ENCODE measurements around the gene PBX1. TPM values are rescaled to one million over a fixed set of nuclear protein-coding genes. Genes with fewer than 3 reads are reported as not detected.

Gene PBX1
- polyA plus RNA-seq, 5 donors = 88.6 to 130 (median 119) TPM

- DNase-seq = no peak
Observed at GRCh38 chr1:164861632-164862031, 302.6 kb downstream of the PBX1 start.

DNA sequence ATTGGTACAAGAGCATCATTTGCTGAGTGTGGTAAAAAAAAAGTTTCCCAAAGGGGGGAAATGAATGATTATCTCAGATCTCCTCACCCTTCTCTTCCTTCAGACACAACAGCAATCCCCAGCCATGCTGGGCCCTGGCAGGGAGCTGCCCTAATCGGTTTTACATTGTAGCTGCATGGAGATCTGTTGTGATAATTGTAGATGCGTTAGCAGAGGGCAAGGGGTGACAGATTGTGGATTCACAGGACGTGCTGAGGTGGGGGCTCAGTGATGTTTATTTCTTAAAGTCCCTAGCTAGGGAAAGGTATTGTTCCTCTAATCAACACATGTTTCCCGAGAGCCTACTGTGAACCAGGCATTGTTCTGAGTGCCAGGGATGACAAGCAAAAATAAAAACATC is 304.1 kb downstream of the PBX1 start:
- DNase-seq = no peak

DNA sequence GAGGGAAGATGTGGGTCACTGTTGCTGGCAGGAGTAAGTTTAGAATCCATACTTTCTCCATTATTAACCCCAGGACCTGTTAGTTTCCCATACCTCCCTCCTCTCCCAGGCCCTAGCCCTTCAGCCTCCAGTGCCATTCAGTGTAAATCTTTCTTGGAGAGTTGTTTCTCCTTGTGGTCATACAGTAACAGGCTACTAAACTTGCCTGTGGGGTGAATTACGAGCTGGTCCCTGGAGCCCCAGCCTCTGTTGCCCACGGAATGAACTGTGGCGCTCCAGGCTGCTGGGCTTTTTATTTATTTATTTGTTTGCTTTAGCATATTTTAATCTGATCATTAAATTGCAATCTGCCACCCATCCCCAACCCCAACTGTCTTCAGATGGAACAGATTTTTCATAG is 305.2 kb downstream of the PBX1 start:
- no peak for DNase-seq

- DNase-seq = no peak
Observed at GRCh38 chr1:164865385-164865784, 306.4 kb downstream of the PBX1 start.

GRCh38 chr1:164867590-164867989 is 308.6 kb downstream of the PBX1 start:
- DNase-seq = no peak

DNA sequence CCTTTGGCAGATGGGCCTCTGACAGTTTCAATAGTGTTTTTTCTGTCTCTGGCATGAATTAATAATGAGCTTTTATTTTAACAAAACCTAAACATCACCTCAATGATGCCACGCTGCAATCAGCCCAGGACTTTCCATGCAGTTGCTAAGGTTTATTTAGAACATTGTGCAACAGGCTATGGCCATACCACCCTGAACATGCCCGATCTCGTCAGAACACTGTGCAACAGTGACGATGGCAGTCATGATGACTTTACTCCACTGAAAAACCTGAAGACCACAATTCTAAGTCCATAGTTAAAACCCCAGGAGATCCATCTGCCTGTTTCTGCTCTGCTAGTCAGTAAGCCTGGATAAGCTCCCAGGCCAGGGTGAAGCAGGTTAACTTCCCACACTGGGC is 310.0 kb downstream of the PBX1 start:
- no peak for DNase-seq

DNA sequence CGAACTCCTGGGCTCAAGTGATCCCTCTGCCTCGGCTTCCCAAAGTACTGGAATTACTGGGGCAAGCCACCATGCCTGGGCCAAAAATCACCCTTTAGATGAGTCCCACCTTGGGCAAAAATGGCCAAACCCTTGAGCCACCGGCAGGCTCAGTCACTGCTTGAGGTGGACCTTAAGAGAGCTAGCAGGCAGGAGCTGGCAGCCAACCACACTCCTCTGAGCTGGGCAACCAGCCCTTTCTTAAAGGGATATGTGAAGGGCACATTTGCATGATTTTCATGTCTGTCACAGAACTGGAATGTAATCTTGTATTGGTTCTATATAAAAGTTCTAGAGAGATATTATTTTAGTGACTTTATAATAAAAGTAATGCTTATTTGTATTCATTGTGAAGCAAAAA is 316.5 kb downstream of the PBX1 start:
- no peak for DNase-seq

- DNase-seq = no peak
Observed at GRCh38 chr1:164876398-164877116, 317.6 kb downstream of the PBX1 start.

DNA sequence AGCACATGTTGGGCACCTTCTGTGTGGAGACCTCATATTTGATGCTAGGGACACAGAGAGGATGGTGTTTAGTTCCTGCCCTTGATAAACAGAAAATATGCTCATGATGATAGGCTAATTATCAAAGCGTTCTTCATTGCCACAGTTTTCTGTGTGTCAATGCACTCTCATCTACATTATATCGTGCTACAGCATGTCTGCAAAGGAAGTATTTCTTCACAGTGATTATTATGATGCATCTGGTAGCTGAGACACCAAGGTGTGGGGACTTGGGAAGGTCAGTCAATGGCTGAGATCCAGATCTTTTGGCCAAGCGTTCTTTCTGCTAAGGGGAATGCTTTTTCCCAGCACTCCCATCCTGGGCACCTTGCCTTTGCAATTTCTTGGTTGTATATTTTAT is 321.2 kb downstream of the PBX1 start:
- no peak for DNase-seq

DNA sequence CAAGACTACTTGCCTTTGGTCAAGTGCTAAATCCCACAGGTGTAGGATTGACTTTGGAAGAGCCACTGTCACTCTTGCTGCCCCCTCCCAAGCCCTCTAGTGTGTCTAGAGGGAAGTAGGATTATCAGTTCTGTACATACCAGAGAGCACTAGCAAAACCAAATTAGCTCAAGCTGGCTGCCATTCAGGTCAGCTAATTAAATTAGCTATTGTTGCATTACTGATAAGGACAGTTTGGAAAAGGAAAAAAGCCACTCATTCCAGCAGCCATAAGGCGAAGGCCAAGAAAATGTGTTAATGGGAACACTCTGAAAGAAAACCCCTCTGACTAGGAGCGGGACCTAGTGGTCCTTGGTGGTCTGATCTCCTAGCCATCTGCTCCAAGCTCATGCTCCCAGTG is 321.7 kb downstream of the PBX1 start:
- no peak for DNase-seq

GRCh38 chr1:164885311-164885710 is 326.3 kb downstream of the PBX1 start:
- DNase-seq = no peak

DNA sequence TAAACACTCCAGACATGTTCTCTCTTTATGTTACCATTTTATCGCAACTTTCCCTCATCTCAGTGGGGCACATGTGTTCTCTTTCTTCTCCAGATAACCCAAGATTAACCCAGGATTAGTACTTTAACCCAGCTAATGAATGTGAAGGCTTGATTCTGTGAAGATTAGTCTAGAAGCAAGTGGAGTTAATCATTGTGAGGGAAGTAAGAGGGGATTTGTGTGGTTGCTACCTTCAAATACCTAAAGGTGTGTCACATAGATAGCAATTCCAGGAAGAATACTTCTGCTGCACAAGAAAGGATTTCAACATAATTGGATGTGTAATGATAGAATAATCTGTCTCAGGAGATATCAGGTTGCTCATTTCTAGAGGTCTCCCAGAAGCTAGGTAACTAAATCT is 327.1 kb downstream of the PBX1 start:
- no peak for DNase-seq

DNA sequence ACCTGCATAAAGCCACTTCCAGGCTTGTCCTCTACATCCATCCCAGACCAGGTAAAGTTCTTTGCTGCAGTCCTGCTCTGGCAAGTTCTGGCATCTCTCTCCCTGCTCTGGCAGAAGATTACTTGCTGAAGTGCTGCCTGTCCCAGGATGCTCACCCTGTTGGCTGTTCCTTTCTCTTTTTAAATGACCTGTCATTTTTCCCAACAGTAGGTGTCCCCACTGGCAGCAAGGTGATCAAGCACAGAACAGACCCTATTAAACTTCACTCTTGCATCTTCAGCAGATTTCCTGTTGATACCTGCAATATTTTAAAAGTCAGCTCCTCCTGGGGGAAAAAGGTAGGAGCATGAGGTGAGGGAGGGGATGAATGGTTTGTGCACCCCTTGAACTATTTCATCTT is 332.6 kb downstream of the PBX1 start:
- no peak for DNase-seq

GRCh38 chr1:164895026-164895912 is 336.3 kb downstream of the PBX1 start:
- no peak for DNase-seq

GRCh38 chr1:164901031-164901430 is 342.0 kb downstream of the PBX1 start:
- DNase-seq = no peak
